Liver (tissue), 9 donors: Measurements from ENCODE around the gene RASSF8. TPM values are rescaled to one million over a fixed set of nuclear protein-coding genes. Genes with fewer than 3 reads are reported as not detected.

Source experiments
- DNase-seq: peaks from one replicate; pipeline ENCODE4 v3.0.0-alpha.2; 2017; ENCODE audit warnings: low spot score
- H3K27ac ChIP-seq, 2 donors: one replicate each; pipeline ENCODE4 v1.7.0; 2013; ENCODE audit warnings: inconsistent platforms in 2 of 2, low read length in 2 of 2, control low read depth in 1 of 2, low read depth in 1 of 2, mild to moderate bottlenecking in 1 of 2
- H3K27me3 ChIP-seq, 4 donors: one replicate each; pipeline versions ENCODE4 v1.6.1 to v1.7.0; 2013; ENCODE audit warnings: low read length in 3 of 4, inconsistent platforms in 1 of 4, mild to moderate bottlenecking in 1 of 4, moderate library complexity in 1 of 4; ENCODE audit not compliant: control insufficient read depth in 4 of 4, insufficient read depth in 4 of 4
- H3K36me3 ChIP-seq, 4 donors: one replicate each; pipeline versions ENCODE4 v1.6.1 to v1.7.0; 2013; ENCODE audit warnings: low read length in 3 of 4, mild to moderate bottlenecking in 3 of 4, low read depth in 1 of 4, moderate library complexity in 1 of 4; ENCODE audit not compliant: control insufficient read depth in 4 of 4, insufficient read depth in 3 of 4
- H3K4me1 ChIP-seq, 4 donors: one replicate each; pipeline versions ENCODE4 v1.6.1 to v1.7.0; 2013; ENCODE audit warnings: low read length in 3 of 4, mild to moderate bottlenecking in 3 of 4, moderate library complexity in 1 of 4; ENCODE audit not compliant: control insufficient read depth in 4 of 4, insufficient read depth in 4 of 4
- H3K4me3 ChIP-seq, 3 donors: one replicate each; pipeline versions ENCODE4 v1.6.1 to v1.7.0; 2013; ENCODE audit warnings: low read length in 3 of 3, control low read depth in 1 of 3, low read depth in 1 of 3, mild to moderate bottlenecking in 1 of 3
- H3K9ac ChIP-seq, 2 donors: one replicate each; pipeline ENCODE4 v1.7.0; 2013; ENCODE audit warnings: low read length in 2 of 2, mild to moderate bottlenecking in 2 of 2, moderate library complexity in 2 of 2, control low read depth in 1 of 2, low read depth in 1 of 2
- H3K9me3 ChIP-seq, 4 donors: one replicate each; pipeline versions ENCODE4 v1.6.1 to v1.7.0; 2013; ENCODE audit warnings: low read length in 3 of 4; ENCODE audit not compliant: control insufficient read depth in 4 of 4
- ATF3 ChIP-seq: IDR thresholded peaks from 2 replicates; pipeline ENCODE4 v1.6.1; 2016; ENCODE audit warnings: antibody characterized with exemption
- CTCF ChIP-seq: fragments of 150-350 bp; IDR thresholded peaks from 2 replicates; pipeline ENCODE4 v1.5.1; 2017; ENCODE audit warnings: improper control_type of control experiment, low read depth, low read length; ENCODE audit not compliant: missing input control
- EGR1 ChIP-seq, 2 donors: IDR thresholded peaks; 2 replicates each; pipeline ENCODE4 v1.6.1; 2016 to 2018; ENCODE audit warnings: antibody characterized with exemption in 2 of 2, low read depth in 2 of 2
- FOXA1 ChIP-seq: IDR thresholded peaks from 2 replicates; pipeline ENCODE4 v1.6.1; 2016; ENCODE audit warnings: antibody characterized with exemption
- FOXA2 ChIP-seq: IDR thresholded peaks from 2 replicates; pipeline ENCODE4 v1.6.1; 2016; ENCODE audit warnings: antibody characterized with exemption
- GABPA ChIP-seq, 2 donors: IDR thresholded peaks in 1 of 2; conservative IDR thresholded peaks in 1 of 2; 2 replicates each; pipeline ENCODE4 v1.6.1; 2016; ENCODE audit warnings: antibody characterized with exemption in 2 of 2, mild to moderate bottlenecking in 1 of 2, moderate library complexity in 1 of 2
- HNF4A ChIP-seq, 2 donors: conservative IDR thresholded peaks; 2 replicates each; pipeline ENCODE4 v1.6.1; 2016; ENCODE audit warnings: antibody characterized with exemption in 2 of 2, mild to moderate bottlenecking in 2 of 2
- HNF4G ChIP-seq: IDR thresholded peaks from 2 replicates; pipeline ENCODE4 v1.6.1; 2016; ENCODE audit warnings: antibody characterized with exemption
- JUND ChIP-seq, 2 donors: IDR thresholded peaks; 2 replicates each; pipeline ENCODE4 v1.6.1; 2016; ENCODE audit warnings: antibody characterized with exemption in 2 of 2
- MAX ChIP-seq: IDR thresholded peaks from 2 replicates; pipeline ENCODE4 v1.6.1; 2016; ENCODE audit warnings: antibody characterized with exemption
- NR2F2 ChIP-seq: IDR thresholded peaks from 2 replicates; pipeline ENCODE4 v1.6.1; 2016; ENCODE audit warnings: antibody characterized with exemption
- RAD21 ChIP-seq, 2 donors: IDR thresholded peaks; 2 replicates each; pipeline ENCODE4 v1.6.1; 2016; ENCODE audit warnings: antibody characterized with exemption in 2 of 2, mild to moderate bottlenecking in 2 of 2
- REST ChIP-seq: IDR thresholded peaks from 2 replicates; pipeline ENCODE4 v1.6.1; 2016; ENCODE audit warnings: antibody characterized with exemption, mild to moderate bottlenecking
- RXRA ChIP-seq, 2 donors: IDR thresholded peaks; 2 replicates each; pipeline ENCODE4 v1.6.1; 2017 to 2018; ENCODE audit warnings: antibody characterized with exemption in 2 of 2, mild to moderate bottlenecking in 1 of 2
- SP1 ChIP-seq: IDR thresholded peaks from 2 replicates; pipeline ENCODE4 v1.6.1; 2018; ENCODE audit warnings: antibody characterized with exemption, mild to moderate bottlenecking
- TAF1 ChIP-seq: conservative IDR thresholded peaks from 2 replicates; pipeline ENCODE4 v1.6.1; 2016; ENCODE audit warnings: antibody characterized with exemption, mild to moderate bottlenecking
- YY1 ChIP-seq: IDR thresholded peaks from 2 replicates; pipeline ENCODE4 v1.6.1; 2016; ENCODE audit warnings: antibody characterized with exemption, mild to moderate bottlenecking
- ZBTB33 ChIP-seq: IDR thresholded peaks from 2 replicates; pipeline ENCODE4 v1.6.1; 2016; ENCODE audit warnings: antibody characterized with exemption
- WGBS: extraction: QIAGEN DNeasy Blood & Tissue Kit; methylation state at CpG from one replicate; pipeline ENCODE4 v1.1.7; 2013; 5-methylcytosine and 5-hydroxymethylcytosine counted together
- polyA plus RNA-seq, 2 donors: library from polyadenylated mRNA; stranded (reverse) in 1 of 2; unstranded in 1 of 2; fragments of 200-250 nt in 1 of 2; fragments of >200 nt in 1 of 2; fragmentation: Nextera tagmentation in 1 of 2; extraction: Ambion mirVana in 1 of 2; gene quantifications; one replicate each; pipeline versions ENCODE4 v1.2.1 to v1.2.3, GENCODE V29; 2013 to 2015
- total RNA-seq, 2 donors: library from RNA; depleted of rRNA; stranded (reverse); fragments of >200 nt; gene quantifications; one replicate each; pipeline ENCODE4 v1.2.3, GENCODE V29; 2014
- donor health status: healthy.
- donor health status: healthy.
- donor health status: healthy.
- donor health status: healthy.
- donor health status: healthy.

RASSF8 gene
- total and polyA plus RNA-seq, 4 donors = 1.7 to 9.4 (median 3.3) TPM

GRCh38 chr12:26031318-26031717 is 72.8 kb downstream of the RASSF8 start:
- TF ChIP-seq FOXA1 = no peak
- no peak for TF ChIP-seq CTCF
- no peak for TF ChIP-seq HNF4A (conservative IDR thresholded peaks at IDR 0.05)
- H3K4me1 ChIP-seq = peaks cover 0 to 3% (median 0%) of the 10 kb centered on the region in 4 donors
- 97% methylated on average over 2 of the region's 2 CpGs for WGBS
- H3K9me3 ChIP-seq = no peaks in the 10 kb centered on the region
- H3K27me3 ChIP-seq = no peaks in the 10 kb centered on the region
- no peaks in the 10 kb centered on the region for H3K36me3 ChIP-seq
- H3K9ac ChIP-seq = no peak overlapping the region
- no peak overlapping the region for H3K27ac ChIP-seq
- no peak for DNase-seq
- no peak overlapping the region for H3K4me3 ChIP-seq

GRCh38 chr12:26031827-26032226 is 73.3 kb downstream of the RASSF8 start:
- TF ChIP-seq YY1 = no peak
- TF ChIP-seq RXRA (IDR thresholded peaks at IDR 0.05) = no peak
- Histone ChIP-seq H3K27me3 (no peaks in the 10 kb centered on the region), H3K36me3 (no peaks in the 10 kb centered on the region), H3K27ac (no peak overlapping the region), H3K4me3 (no peak overlapping the region), H3K4me1 (peaks cover 0 to 3% (median 0%) of the 10 kb centered on the region in 4 donors), H3K9me3 (no peaks in the 10 kb centered on the region), H3K9ac (no peak overlapping the region)
- DNase-seq = no peak

GRCh38 chr12:26032290-26032689 is 73.8 kb downstream of the RASSF8 start:
- Histone ChIP-seq H3K9ac (no peak overlapping the region), H3K27me3 (no peaks in the 10 kb centered on the region), H3K4me1 (peaks cover 0 to 3% (median 0%) of the 10 kb centered on the region in 4 donors), H3K9me3 (no peaks in the 10 kb centered on the region), H3K4me3 (no peak overlapping the region), H3K27ac (no peak overlapping the region), H3K36me3 (no peaks in the 10 kb centered on the region)
- no peak for TF ChIP-seq TAF1
- no peak for TF ChIP-seq FOXA1
- TF ChIP-seq SP1 = no peak
- no peak for TF ChIP-seq MAX
- TF ChIP-seq JUND (IDR thresholded peaks at IDR 0.05) = no peak
- no peak for TF ChIP-seq RAD21 (IDR thresholded peaks at IDR 0.05)
- TF ChIP-seq HNF4G = no peak
- no peak for TF ChIP-seq YY1
- TF ChIP-seq HNF4A (conservative IDR thresholded peaks at IDR 0.05) = no peak
- no peak for TF ChIP-seq REST
- TF ChIP-seq ATF3 = no peak
- no peak for TF ChIP-seq CTCF
- TF ChIP-seq NR2F2 = no peak
- TF ChIP-seq EGR1 (IDR thresholded peaks at IDR 0.05; ENCODE audit: low read depth in 2 of 2) = no peak
- TF ChIP-seq FOXA2 = no peak
- no peak for TF ChIP-seq RXRA (IDR thresholded peaks at IDR 0.05)
- TF ChIP-seq GABPA (IDR thresholded peaks at IDR 0.05 in 1 of 2, conservative IDR thresholded peaks at IDR 0.05 in 1 of 2) = no peak
- no peak for TF ChIP-seq ZBTB33
- DNase-seq = no peak
- WGBS = 94% methylated on average over 1 of the region's 1 CpG
